Measurements from ENCODE around the gene PARVG. TPM values are rescaled to one million over a fixed set of nuclear protein-coding genes. Genes with fewer than 3 reads are reported as not detected.

Gene PARVG
- total and polyA plus RNA-seq, 9 of the 15 experiments (the other 6 are each of a cell fraction or from before 2014, with no cell fraction given) = 0.35 TPM; not detected in 8

- FAIRE-seq = no peak
- DNase-seq (ENCODE audit: extremely low read depth in 1 of 4, low spot score in 3 of 4) = no peak
- no TSS peak for BruUV-seq (replicated peaks)
- Histone ChIP-seq H3K9me3 (replicated peaks; ENCODE audit: control insufficient read depth, insufficient read depth, low read depth, low read length) (no peaks in the 10 kb centered on the region), H3K27ac (ENCODE audit: extremely low read depth, low read depth, low read length) (no peak overlapping the region), H3K79me2 (ENCODE audit: control insufficient read depth, insufficient read depth, low read length) (no peaks in the 10 kb centered on the region), H3K9me1 (ENCODE audit: control insufficient read depth, insufficient read depth, low read length) (no peaks in the 10 kb centered on the region), H3K9ac (ENCODE audit: insufficient read depth in 1 of 2, low read depth in 2 of 2, low read length in 2 of 2) (no peak overlapping the region), H3K4me3 (no peak overlapping the region), H2AFZ (ENCODE audit: low read depth, low read length) (no peak overlapping the region), H3K36me3 (ENCODE audit: control insufficient read depth, insufficient read depth, low read length) (no peaks in the 10 kb centered on the region), H3K4me2 (ENCODE audit: insufficient read depth, low read length) (no peak overlapping the region), H3K27me3 (ENCODE audit: control insufficient read depth in 2 of 2, insufficient read depth in 2 of 2, low read length in 2 of 2) (no peaks in the 10 kb centered on the region), H4K20me1 (replicated peaks; ENCODE audit: control insufficient read depth, insufficient read depth, low read length) (no peaks in the 10 kb centered on the region), H3K4me1 (replicated peaks in 1 of 2; ENCODE audit: control insufficient read depth in 2 of 2, insufficient read depth in 2 of 2, low read length in 2 of 2) (no peaks in the 10 kb centered on the region)
- WGBS (ENCODE audit: insufficient coverage, low coverage, missing lambda C conversion rate) = 57% methylated on average over 6 of the region's 11 CpGs
- TF ChIP-seq ZNF561 (CRISPR knock-in tag; conservative IDR thresholded peaks at IDR 0.05) = no peak
- TF ChIP-seq, protein P1, sequence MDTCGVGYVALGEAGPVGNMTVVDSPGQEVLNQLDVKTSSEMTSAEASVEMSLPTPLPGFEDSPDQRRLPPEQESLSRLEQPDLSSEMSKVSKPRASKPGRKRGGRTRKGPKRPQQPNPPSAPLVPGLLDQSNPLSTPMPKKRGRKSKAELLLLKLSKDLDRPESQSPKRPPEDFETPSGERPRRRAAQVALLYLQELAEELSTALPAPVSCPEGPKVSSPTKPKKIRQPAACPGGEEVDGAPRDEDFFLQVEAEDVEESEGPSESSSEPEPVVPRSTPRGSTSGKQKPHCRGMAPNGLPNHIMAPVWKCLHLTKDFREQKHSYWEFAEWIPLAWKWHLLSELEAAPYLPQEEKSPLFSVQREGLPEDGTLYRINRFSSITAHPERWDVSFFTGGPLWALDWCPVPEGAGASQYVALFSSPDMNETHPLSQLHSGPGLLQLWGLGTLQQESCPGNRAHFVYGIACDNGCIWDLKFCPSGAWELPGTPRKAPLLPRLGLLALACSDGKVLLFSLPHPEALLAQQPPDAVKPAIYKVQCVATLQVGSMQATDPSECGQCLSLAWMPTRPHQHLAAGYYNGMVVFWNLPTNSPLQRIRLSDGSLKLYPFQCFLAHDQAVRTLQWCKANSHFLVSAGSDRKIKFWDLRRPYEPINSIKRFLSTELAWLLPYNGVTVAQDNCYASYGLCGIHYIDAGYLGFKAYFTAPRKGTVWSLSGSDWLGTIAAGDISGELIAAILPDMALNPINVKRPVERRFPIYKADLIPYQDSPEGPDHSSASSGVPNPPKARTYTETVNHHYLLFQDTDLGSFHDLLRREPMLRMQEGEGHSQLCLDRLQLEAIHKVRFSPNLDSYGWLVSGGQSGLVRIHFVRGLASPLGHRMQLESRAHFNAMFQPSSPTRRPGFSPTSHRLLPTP (IDR thresholded peaks at IDR 0.05; ENCODE audit: borderline replicate concordance, extremely low read depth, insufficient read length) = no peak
- TF ChIP-seq ETS2 (tag; IDR thresholded peaks at IDR 0.05; ENCODE audit: borderline replicate concordance, poor library complexity, severe bottlenecking) = no peak
- no peak for TF ChIP-seq SAFB2 (IDR thresholded peaks at IDR 0.05; ENCODE audit: borderline replicate concordance, low read depth, low read length, severe bottlenecking)
- no peak for TF ChIP-seq ILK (tag; IDR thresholded peaks at IDR 0.05; ENCODE audit: borderline replicate concordance, low read depth)
- TF ChIP-seq, protein P2, sequence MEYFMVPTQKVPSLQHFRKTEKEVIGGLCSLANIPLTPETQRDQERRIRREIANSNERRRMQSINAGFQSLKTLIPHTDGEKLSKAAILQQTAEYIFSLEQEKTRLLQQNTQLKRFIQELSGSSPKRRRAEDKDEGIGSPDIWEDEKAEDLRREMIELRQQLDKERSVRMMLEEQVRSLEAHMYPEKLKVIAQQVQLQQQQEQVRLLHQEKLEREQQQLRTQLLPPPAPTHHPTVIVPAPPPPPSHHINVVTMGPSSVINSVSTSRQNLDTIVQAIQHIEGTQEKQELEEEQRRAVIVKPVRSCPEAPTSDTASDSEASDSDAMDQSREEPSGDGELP (CRISPR knock-in tag; IDR thresholded peaks at IDR 0.05; ENCODE audit: borderline replicate concordance) = no peak
- no peak for TF ChIP-seq ZNF707 (CRISPR knock-in tag; conservative IDR thresholded peaks at IDR 0.05)
- no peak for TF ChIP-seq ZNF77 (CRISPR knock-in tag; IDR thresholded peaks at IDR 0.05)
- CTCF ChIA-PET (ENCODE audit: low intra/inter-chr PET ratio) = no interaction called here
- intact Hi-C loops (cut with micrococcal nuclease) = no loop called here
- in situ Hi-C loops (cut with MboI) = no loop called here
- ATAC-seq = no peak
- POLR2A ChIA-PET = no interaction called here
Observed at GRCh38 chr22:44161673-44162072, 19.1 kb upstream of the PARVG start.

Data from K562 (cell line).